Neural cell (in vitro differentiated cells): ENCODE data around the gene NR5A2. TPM values are rescaled to one million over a fixed set of nuclear protein-coding genes. Genes with fewer than 3 reads are reported as not detected.

Experiments used
- H2AFZ ChIP-seq: fragments of 200-600, 300-800 bp; sonication (generic), shearing (Covaris generic); 2 replicates; pipeline ENCODE4 v1.6.0; 2014; ENCODE audit warnings: low read depth, mild to moderate bottlenecking, antibody characterized with exemption, low read length, moderate library complexity
- H3F3A ChIP-seq: fragments of 200-600 bp; shearing (Covaris generic); 2 replicates; pipeline ENCODE4 v1.6.1; 2016; ENCODE audit warnings: mild to moderate bottlenecking, moderate library complexity, mixed read lengths, antibody characterized with exemption, low read length; ENCODE audit not compliant: insufficient read depth, poor library complexity, severe bottlenecking
- H3K27ac ChIP-seq: fragments of 200-600, 300-800 bp; sonication (generic), shearing (Covaris generic); 2 replicates; pipeline ENCODE4 v1.5.1; 2014; ENCODE audit warnings: mild to moderate bottlenecking, low read length, moderate library complexity
- H3K27me3 ChIP-seq: fragments of 300-800, 200-600 bp; sonication (generic), shearing (Covaris generic); 2 replicates; pipeline ENCODE4 v1.6.0; 2014; ENCODE audit warnings: mild to moderate bottlenecking, low read depth, low read length, moderate library complexity; ENCODE audit not compliant: insufficient read depth
- H3K36me3 ChIP-seq: fragments of 300-800, 200-600 bp; sonication (generic), shearing (Covaris generic); 2 replicates; pipeline ENCODE4 v1.5.1; 2014; ENCODE audit warnings: mild to moderate bottlenecking, antibody characterized with exemption, low read length, moderate library complexity; ENCODE audit not compliant: insufficient read depth
- H3K4me2 ChIP-seq: fragments of 300-800, 200-600 bp; sonication (generic), shearing (Covaris generic); 2 replicates; pipeline ENCODE4 v1.6.0; 2014; ENCODE audit warnings: mild to moderate bottlenecking, low read length
- H3K4me3 ChIP-seq: fragments of 300-800, 200-600 bp; sonication (generic), shearing (Covaris generic); 2 replicates; pipeline ENCODE4 v1.5.1; 2014; ENCODE audit warnings: mild to moderate bottlenecking, low read length, moderate library complexity
- H3K79me2 ChIP-seq: fragments of 200-600 bp; shearing (Covaris generic); replicated peaks from 2 replicates; pipeline ENCODE4 v1.6.0; 2014; ENCODE audit warnings: mild to moderate bottlenecking, low read length, moderate library complexity; ENCODE audit not compliant: insufficient read depth
- H3K9ac ChIP-seq: fragments of 300-800, 200-600 bp; sonication (generic), shearing (Covaris generic); 2 replicates; pipeline ENCODE4 v1.6.1; 2016; ENCODE audit warnings: mild to moderate bottlenecking, low read length, mixed read lengths
- H3K9me2 ChIP-seq: fragments of 200-600 bp; shearing (Covaris generic); 2 replicates; pipeline ENCODE4 v1.6.1; 2016; ENCODE audit warnings: mild to moderate bottlenecking, low read length, mixed read lengths; ENCODE audit not compliant: insufficient read depth
- H3K9me3 ChIP-seq: fragments of 200-600, 300-800 bp; sonication (generic), shearing (Covaris generic); 2 replicates; pipeline ENCODE4 v1.6.1; 2016; ENCODE audit warnings: mild to moderate bottlenecking, mixed run types, low read length, moderate library complexity, mixed read lengths
- H4K20me1 ChIP-seq: fragments of 200-600 bp; shearing (Covaris generic); 2 replicates; pipeline ENCODE4 v1.6.1; 2016; ENCODE audit warnings: mild to moderate bottlenecking, mixed run types; ENCODE audit not compliant: insufficient read depth
- EP300 ChIP-seq: fragments of 450-650 bp; conservative IDR thresholded peaks from 2 replicates; pipeline ENCODE4 v1.6.1; 2014; ENCODE audit warnings: antibody characterized with exemption, mild to moderate bottlenecking, moderate library complexity; ENCODE audit not compliant: poor library complexity, severe bottlenecking
- EZH2 ChIP-seq: fragments of 200-600, 300-800 bp; shearing (Covaris generic), sonication (generic); IDR thresholded peaks from 2 replicates; pipeline ENCODE4 v1.6.1; 2014; ENCODE audit warnings: antibody characterized with exemption, low read length, borderline replicate concordance, mild to moderate bottlenecking; ENCODE audit not compliant: insufficient read depth, poor library complexity, severe bottlenecking
- MXI1 ChIP-seq: fragments of 450-650 bp; conservative IDR thresholded peaks from 2 replicates; pipeline ENCODE4 v1.6.1; 2014; ENCODE audit warnings: antibody characterized with exemption, mild to moderate bottlenecking; ENCODE audit not compliant: poor library complexity, severe bottlenecking
- POLR2AphosphoS5 ChIP-seq: IDR thresholded peaks from 2 replicates; pipeline ENCODE4 v1.6.1; 2012
- RAD21 ChIP-seq: fragments of 450-650 bp; conservative IDR thresholded peaks from 2 replicates; pipeline ENCODE4 v1.6.1; 2014; ENCODE audit warnings: antibody characterized with exemption, mild to moderate bottlenecking, moderate library complexity
- SMC3 ChIP-seq: fragments of 450-650 bp; conservative IDR thresholded peaks from 2 replicates; pipeline ENCODE4 v1.6.1; 2014; ENCODE audit warnings: antibody characterized with exemption, mild to moderate bottlenecking, moderate library complexity; ENCODE audit not compliant: poor library complexity
- TAF1 ChIP-seq: IDR thresholded peaks from 2 replicates; pipeline ENCODE4 v1.6.1; 2012; ENCODE audit warnings: low read depth
- polyA plus RNA-seq: library from polyadenylated mRNA; depleted of rRNA; stranded (reverse); fragments of >200 nt; gene quantifications from 2 replicates; pipeline ENCODE4 v1.2.3, GENCODE V29; 2014
- TF ChIP-seq, protein P1 (sequence below): IDR thresholded peaks from 2 replicates; pipeline ENCODE4 v1.6.1; 2012; ENCODE audit warnings: borderline replicate concordance
- TF ChIP-seq, protein P2 (sequence below): fragments of 450-650 bp; IDR thresholded peaks from 2 replicates; pipeline ENCODE4 v1.5.1; 2014; ENCODE audit warnings: antibody characterized with exemption, mild to moderate bottlenecking, moderate library complexity; ENCODE audit not compliant: poor library complexity, severe bottlenecking

NR5A2 gene
- polyA plus RNA-seq, 1 donor from 2014 or later, result not detected

DNA sequence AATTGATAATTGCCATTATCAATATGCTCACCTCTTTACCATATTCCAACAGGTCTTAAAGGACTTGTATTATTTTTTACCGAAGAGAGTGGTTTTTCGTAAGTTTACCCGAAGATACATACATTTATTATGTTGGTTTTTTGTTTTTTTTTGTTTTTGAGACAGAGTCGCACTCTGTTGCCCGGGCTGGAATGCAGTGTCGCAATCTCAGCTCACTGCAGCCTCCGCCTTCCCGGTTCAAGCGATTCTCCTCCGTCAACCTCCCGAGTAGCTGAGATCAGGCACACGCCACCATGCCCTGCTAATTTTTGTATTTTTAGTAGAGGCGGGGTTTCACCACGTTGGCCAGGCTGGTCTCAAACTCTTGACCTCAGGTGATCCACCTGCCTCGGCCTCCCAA, 30.8 kb downstream of the NR5A2 start:
- no peaks in the 10 kb centered on the region for H3K36me3 ChIP-seq
- no peak overlapping the region for H3K4me2 ChIP-seq
- H3F3A ChIP-seq, result no peaks in the 10 kb centered on the region
- no peaks in the 10 kb centered on the region for H3K27me3 ChIP-seq
- no peak for TF ChIP-seq SMC3
- TF ChIP-seq MXI1, result no peak
- TF ChIP-seq RAD21, result no peak
- TF ChIP-seq EP300, result no peak
- TF ChIP-seq TAF1, result no peak
- TF ChIP-seq, protein P1, sequence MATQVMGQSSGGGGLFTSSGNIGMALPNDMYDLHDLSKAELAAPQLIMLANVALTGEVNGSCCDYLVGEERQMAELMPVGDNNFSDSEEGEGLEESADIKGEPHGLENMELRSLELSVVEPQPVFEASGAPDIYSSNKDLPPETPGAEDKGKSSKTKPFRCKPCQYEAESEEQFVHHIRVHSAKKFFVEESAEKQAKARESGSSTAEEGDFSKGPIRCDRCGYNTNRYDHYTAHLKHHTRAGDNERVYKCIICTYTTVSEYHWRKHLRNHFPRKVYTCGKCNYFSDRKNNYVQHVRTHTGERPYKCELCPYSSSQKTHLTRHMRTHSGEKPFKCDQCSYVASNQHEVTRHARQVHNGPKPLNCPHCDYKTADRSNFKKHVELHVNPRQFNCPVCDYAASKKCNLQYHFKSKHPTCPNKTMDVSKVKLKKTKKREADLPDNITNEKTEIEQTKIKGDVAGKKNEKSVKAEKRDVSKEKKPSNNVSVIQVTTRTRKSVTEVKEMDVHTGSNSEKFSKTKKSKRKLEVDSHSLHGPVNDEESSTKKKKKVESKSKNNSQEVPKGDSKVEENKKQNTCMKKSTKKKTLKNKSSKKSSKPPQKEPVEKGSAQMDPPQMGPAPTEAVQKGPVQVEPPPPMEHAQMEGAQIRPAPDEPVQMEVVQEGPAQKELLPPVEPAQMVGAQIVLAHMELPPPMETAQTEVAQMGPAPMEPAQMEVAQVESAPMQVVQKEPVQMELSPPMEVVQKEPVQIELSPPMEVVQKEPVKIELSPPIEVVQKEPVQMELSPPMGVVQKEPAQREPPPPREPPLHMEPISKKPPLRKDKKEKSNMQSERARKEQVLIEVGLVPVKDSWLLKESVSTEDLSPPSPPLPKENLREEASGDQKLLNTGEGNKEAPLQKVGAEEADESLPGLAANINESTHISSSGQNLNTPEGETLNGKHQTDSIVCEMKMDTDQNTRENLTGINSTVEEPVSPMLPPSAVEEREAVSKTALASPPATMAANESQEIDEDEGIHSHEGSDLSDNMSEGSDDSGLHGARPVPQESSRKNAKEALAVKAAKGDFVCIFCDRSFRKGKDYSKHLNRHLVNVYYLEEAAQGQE, result no peak
- TF ChIP-seq EZH2, result no peak
- no peak for TF ChIP-seq POLR2AphosphoS5
- TF ChIP-seq, protein P2, sequence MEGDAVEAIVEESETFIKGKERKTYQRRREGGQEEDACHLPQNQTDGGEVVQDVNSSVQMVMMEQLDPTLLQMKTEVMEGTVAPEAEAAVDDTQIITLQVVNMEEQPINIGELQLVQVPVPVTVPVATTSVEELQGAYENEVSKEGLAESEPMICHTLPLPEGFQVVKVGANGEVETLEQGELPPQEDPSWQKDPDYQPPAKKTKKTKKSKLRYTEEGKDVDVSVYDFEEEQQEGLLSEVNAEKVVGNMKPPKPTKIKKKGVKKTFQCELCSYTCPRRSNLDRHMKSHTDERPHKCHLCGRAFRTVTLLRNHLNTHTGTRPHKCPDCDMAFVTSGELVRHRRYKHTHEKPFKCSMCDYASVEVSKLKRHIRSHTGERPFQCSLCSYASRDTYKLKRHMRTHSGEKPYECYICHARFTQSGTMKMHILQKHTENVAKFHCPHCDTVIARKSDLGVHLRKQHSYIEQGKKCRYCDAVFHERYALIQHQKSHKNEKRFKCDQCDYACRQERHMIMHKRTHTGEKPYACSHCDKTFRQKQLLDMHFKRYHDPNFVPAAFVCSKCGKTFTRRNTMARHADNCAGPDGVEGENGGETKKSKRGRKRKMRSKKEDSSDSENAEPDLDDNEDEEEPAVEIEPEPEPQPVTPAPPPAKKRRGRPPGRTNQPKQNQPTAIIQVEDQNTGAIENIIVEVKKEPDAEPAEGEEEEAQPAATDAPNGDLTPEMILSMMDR, result no peak
- no peak overlapping the region for H3K27ac ChIP-seq
- no peak overlapping the region for H3K9ac ChIP-seq
- no peak overlapping the region for H2AFZ ChIP-seq
- no peaks in the 10 kb centered on the region for H3K79me2 ChIP-seq
- H3K9me3 ChIP-seq, result no peaks in the 10 kb centered on the region
- H4K20me1 ChIP-seq, result no peaks in the 10 kb centered on the region
- no peaks in the 10 kb centered on the region for H3K9me2 ChIP-seq
- H3K4me3 ChIP-seq, result no peak overlapping the region

DNA sequence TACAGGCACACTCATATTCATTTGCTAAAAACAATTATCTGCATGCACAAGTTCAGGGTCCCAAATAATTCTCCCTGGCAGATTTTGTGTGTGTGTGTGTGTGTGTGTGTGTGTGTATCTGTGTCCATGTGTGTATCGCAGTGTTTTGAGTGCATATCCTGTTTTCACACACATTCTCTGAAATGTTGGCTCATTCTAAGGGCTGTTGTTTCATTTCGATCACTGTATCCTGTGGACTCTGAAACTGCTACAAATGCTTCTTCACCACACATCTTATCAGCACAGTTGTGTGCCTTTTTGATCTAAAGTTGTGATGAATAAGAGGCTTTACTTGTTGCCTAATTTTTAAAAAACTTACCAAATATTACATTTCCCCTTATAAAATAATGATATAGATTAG, 34.6 kb downstream of the NR5A2 start:
- H3K27ac ChIP-seq, result no peak overlapping the region
- H3K27me3 ChIP-seq, result no peaks in the 10 kb centered on the region
- no peaks in the 10 kb centered on the region for H3K9me3 ChIP-seq
- H3K9me2 ChIP-seq, result no peaks in the 10 kb centered on the region
- H2AFZ ChIP-seq, result no peak overlapping the region
- no peaks in the 10 kb centered on the region for H4K20me1 ChIP-seq
- no peak overlapping the region for H3K9ac ChIP-seq
- H3K79me2 ChIP-seq, result no peaks in the 10 kb centered on the region
- no peaks in the 10 kb centered on the region for H3F3A ChIP-seq
- H3K36me3 ChIP-seq, result no peaks in the 10 kb centered on the region
- no peak overlapping the region for H3K4me3 ChIP-seq
- H3K4me2 ChIP-seq, result no peak overlapping the region
- TF ChIP-seq, protein P1, result no peak
- TF ChIP-seq, protein P2, result no peak
- TF ChIP-seq EP300 (no peak), SMC3 (no peak), TAF1 (no peak), MXI1 (no peak), RAD21 (no peak), EZH2 (no peak), POLR2AphosphoS5 (no peak)
